ENCODE data around the gene NPM1.

NPM1 gene

GRCh38 chr5:171434874-171435273 is 47.2 kb downstream of the NPM1 start:
- no peak overlapping the region for H3K27ac ChIP-seq
- no peaks in the 10 kb centered on the region for H3K36me3 ChIP-seq
- H3K4me1 ChIP-seq: no peaks in the 10 kb centered on the region
- H3K4me2 ChIP-seq: no peak overlapping the region
- no peaks in the 10 kb centered on the region for H4K20me1 ChIP-seq
- TF ChIP-seq Cebpa-rat (IDR thresholded peaks at IDR 0.05): no peak
- no peak overlapping the region for H3K4me3 ChIP-seq
- H3K27me3 ChIP-seq: no peaks in the 10 kb centered on the region
- no peak overlapping the region for H3K9ac ChIP-seq
- no peaks in the 10 kb centered on the region for H3K9me3 ChIP-seq

- no peaks in the 10 kb centered on the region for H4K20me1 ChIP-seq
- no peaks in the 10 kb centered on the region for H3K4me1 ChIP-seq
- no peak for TF ChIP-seq Cebpa-rat (IDR thresholded peaks at IDR 0.05)
- no peaks in the 10 kb centered on the region for H3K27me3 ChIP-seq
- no peaks in the 10 kb centered on the region for H3K9me3 ChIP-seq
- H3K36me3 ChIP-seq: no peaks in the 10 kb centered on the region
- no peak overlapping the region for H3K9ac ChIP-seq
- no peak overlapping the region for H3K4me2 ChIP-seq
- H3K27ac ChIP-seq: no peak overlapping the region
- no peak overlapping the region for H3K4me3 ChIP-seq
Measured at GRCh38 chr5:171435908-171436307, 48.3 kb downstream of the NPM1 start.

- H3K4me1 ChIP-seq: no peaks in the 10 kb centered on the region
- H3K9me3 ChIP-seq: no peaks in the 10 kb centered on the region
- H3K36me3 ChIP-seq: no peaks in the 10 kb centered on the region
- H3K27ac ChIP-seq: no peak overlapping the region
- no peaks in the 10 kb centered on the region for H4K20me1 ChIP-seq
- no peak overlapping the region for H3K4me2 ChIP-seq
- no peak for TF ChIP-seq Cebpa-rat (IDR thresholded peaks at IDR 0.05)
- H3K9ac ChIP-seq: no peak overlapping the region
- no peak overlapping the region for H3K4me3 ChIP-seq
- no peaks in the 10 kb centered on the region for H3K27me3 ChIP-seq
Measured at GRCh38 chr5:171436804-171437285, 49.2 kb downstream of the NPM1 start.

GRCh38 chr5:171437286-171437821 is 49.7 kb downstream of the NPM1 start:
- no peaks in the 10 kb centered on the region for H3K9me3 ChIP-seq
- H3K4me3 ChIP-seq: no peak overlapping the region
- H3K4me2 ChIP-seq: no peak overlapping the region
- no peak for TF ChIP-seq Cebpa-rat (IDR thresholded peaks at IDR 0.05)
- no peaks in the 10 kb centered on the region for H3K36me3 ChIP-seq
- H4K20me1 ChIP-seq: no peaks in the 10 kb centered on the region
- H3K27ac ChIP-seq: no peak overlapping the region
- H3K9ac ChIP-seq: no peak overlapping the region
- no peaks in the 10 kb centered on the region for H3K4me1 ChIP-seq
- no peaks in the 10 kb centered on the region for H3K27me3 ChIP-seq

- Histone ChIP-seq H3K27ac (no peak overlapping the region), H3K9me3 (no peaks in the 10 kb centered on the region), H3K4me3 (no peak overlapping the region), H3K9ac (no peak overlapping the region), H3K4me1 (no peaks in the 10 kb centered on the region), H3K36me3 (no peaks in the 10 kb centered on the region), H3K4me2 (no peak overlapping the region), H4K20me1 (no peaks in the 10 kb centered on the region), H3K27me3 (no peaks in the 10 kb centered on the region)
- TF ChIP-seq Cebpa-rat (IDR thresholded peaks at IDR 0.05): no peak
Measured at GRCh38 chr5:171438738-171439137, 51.1 kb downstream of the NPM1 start.

GRCh38 chr5:171441246-171441791 is 53.7 kb downstream of the NPM1 start:
- Histone ChIP-seq H3K36me3 (no peaks in the 10 kb centered on the region), H3K4me1 (no peaks in the 10 kb centered on the region), H3K4me2 (no peak overlapping the region), H4K20me1 (no peaks in the 10 kb centered on the region), H3K27me3 (no peaks in the 10 kb centered on the region), H3K4me3 (no peak overlapping the region), H3K27ac (no peak overlapping the region), H3K9me3 (no peaks in the 10 kb centered on the region), H3K9ac (no peak overlapping the region)
- TF ChIP-seq Cebpa-rat (IDR thresholded peaks at IDR 0.05): no peak

GRCh38 chr5:171442287-171443042 is 54.8 kb downstream of the NPM1 start:
- no peak overlapping the region for H3K4me3 ChIP-seq
- H3K27me3 ChIP-seq: no peaks in the 10 kb centered on the region
- no peaks in the 10 kb centered on the region for H3K36me3 ChIP-seq
- TF ChIP-seq Cebpa-rat (IDR thresholded peaks at IDR 0.05): no peak
- no peak overlapping the region for H3K27ac ChIP-seq
- H3K9me3 ChIP-seq: no peaks in the 10 kb centered on the region
- H3K4me2 ChIP-seq: no peak overlapping the region
- H4K20me1 ChIP-seq: no peaks in the 10 kb centered on the region
- no peak overlapping the region for H3K9ac ChIP-seq
- no peaks in the 10 kb centered on the region for H3K4me1 ChIP-seq

- Histone ChIP-seq H3K36me3 (no peaks in the 10 kb centered on the region), H3K9me3 (no peaks in the 10 kb centered on the region), H3K4me3 (no peak overlapping the region), H3K4me1 (no peaks in the 10 kb centered on the region), H3K9ac (no peak overlapping the region), H3K27me3 (no peaks in the 10 kb centered on the region), H4K20me1 (no peaks in the 10 kb centered on the region), H3K4me2 (no peak overlapping the region), H3K27ac (no peak overlapping the region)
- no peak for TF ChIP-seq Cebpa-rat (IDR thresholded peaks at IDR 0.05)
Measured at GRCh38 chr5:171444582-171444981, 56.9 kb downstream of the NPM1 start.

GRCh38 chr5:171445644-171446516 is 58.2 kb downstream of the NPM1 start:
- Histone ChIP-seq H3K9ac (no peak overlapping the region), H3K4me3 (no peak overlapping the region), H3K4me1 (no peaks in the 10 kb centered on the region), H4K20me1 (no peaks in the 10 kb centered on the region), H3K9me3 (no peaks in the 10 kb centered on the region), H3K36me3 (no peaks in the 10 kb centered on the region), H3K4me2 (no peak overlapping the region), H3K27ac (no peak overlapping the region), H3K27me3 (peaks cover 10% of the 10 kb centered on the region)
- no peak for TF ChIP-seq Cebpa-rat (IDR thresholded peaks at IDR 0.05)
